ENCODE measurements around the gene TRPM3.

GRCh38 chr9:70589571-70590314 lies 531.7 kb downstream of the TRPM3 start:
- TF ChIP-seq POLR2A (IDR thresholded peaks at IDR 0.05) (no peak), CTCF (IDR thresholded peaks at IDR 0.05) (no peak)

Measured in esophagus squamous epithelium (tissue), 4 donors.